Mesothelial cell of epicardium (in vitro differentiated cells): ENCODE measurements around the gene GRIP1. TPM values are rescaled to one million over a fixed set of nuclear protein-coding genes. Genes with fewer than 3 reads are reported as not detected.

Source experiments
- DNase-seq, 2 experiments: peaks; one replicate each; pipeline ENCODE4 v3.0.0; 2021; ENCODE audit warnings: low spot score in 2 of 2; ENCODE audit not compliant: unreplicated experiment in 2 of 2
- H3K27ac Mint-ChIP-seq: 2 replicates; pipeline ENCODE4 v1.8.0; 2021; ENCODE audit warnings: mixed read lengths
- H3K27me3 Mint-ChIP-seq: 2 replicates; pipeline ENCODE4 v1.8.0; 2021; ENCODE audit warnings: low read depth, mixed read lengths
- H3K36me3 Mint-ChIP-seq: 2 replicates; pipeline ENCODE4 v1.8.0; 2021; ENCODE audit warnings: mixed read lengths
- H3K4me1 Mint-ChIP-seq: 2 replicates; pipeline ENCODE4 v1.8.0; 2021; ENCODE audit warnings: mixed read lengths
- H3K4me3 Mint-ChIP-seq: 2 replicates; pipeline ENCODE4 v1.8.0; 2021; ENCODE audit warnings: mild to moderate bottlenecking, moderate library complexity, mixed read lengths
- H3K9me3 Mint-ChIP-seq: 2 replicates; pipeline ENCODE4 v1.8.0; 2021; ENCODE audit warnings: mixed read lengths
- CTCF ChIP-seq: fragments of 200-600 bp; sonication (generic); IDR thresholded peaks from one replicate; pipeline ENCODE4 v1.5.0; 2021; ENCODE audit warnings: antibody characterized with exemption; ENCODE audit not compliant: unreplicated experiment
- total RNA-seq: library from RNA; stranded (reverse); gene quantifications from 3 replicates; pipeline ENCODE4 v1.2.1, GENCODE V29; 2021

Gene GRIP1
- total RNA-seq, 1 donor from 2014 or later, result 89.3 TPM

GRCh38 chr12:66459944-66460482, 218.9 kb downstream of the GRIP1 start:
- H3K9me3 Mint-ChIP-seq, result no peaks in the 10 kb centered on the region
- H3K27me3 Mint-ChIP-seq, result no peaks in the 10 kb centered on the region
- H3K4me3 Mint-ChIP-seq, result no peak overlapping the region
- no peak for DNase-seq
- H3K36me3 Mint-ChIP-seq, result peaks cover 13% of the 10 kb centered on the region
- no peak overlapping the region for H3K27ac Mint-ChIP-seq
- no peak for TF ChIP-seq CTCF
- peaks cover 4% of the 10 kb centered on the region for H3K4me1 Mint-ChIP-seq

GRCh38 chr12:66456612-66457011, 222.3 kb downstream of the GRIP1 start:
- no peak for DNase-seq
- Mint-ChIP-seq H3K4me1 (peaks cover 4% of the 10 kb centered on the region), H3K9me3 (no peaks in the 10 kb centered on the region), H3K4me3 (no peak overlapping the region), H3K27me3 (no peaks in the 10 kb centered on the region), H3K36me3 (peaks cover 21% of the 10 kb centered on the region), H3K27ac (no peak overlapping the region)
- no peak for TF ChIP-seq CTCF

- H3K4me1 Mint-ChIP-seq, result peaks cover 4% of the 10 kb centered on the region
- no peak for DNase-seq
- H3K4me3 Mint-ChIP-seq, result no peak overlapping the region
- no peak overlapping the region for H3K27ac Mint-ChIP-seq
- H3K36me3 Mint-ChIP-seq, result peaks cover 21% of the 10 kb centered on the region
- TF ChIP-seq CTCF, result no peak
- no peaks in the 10 kb centered on the region for H3K27me3 Mint-ChIP-seq
- no peaks in the 10 kb centered on the region for H3K9me3 Mint-ChIP-seq
Observed at GRCh38 chr12:66453844-66454243, 225.0 kb downstream of the GRIP1 start.

- Mint-ChIP-seq H3K27ac (no peak overlapping the region), H3K4me1 (peaks cover 4% of the 10 kb centered on the region), H3K9me3 (no peaks in the 10 kb centered on the region), H3K36me3 (peaks cover 19% of the 10 kb centered on the region), H3K4me3 (no peak overlapping the region), H3K27me3 (no peaks in the 10 kb centered on the region)
- TF ChIP-seq CTCF, result no peak
- DNase-seq, result no peak
Observed at GRCh38 chr12:66453120-66453519, 225.8 kb downstream of the GRIP1 start.

GRCh38 chr12:66449531-66449930, 229.3 kb downstream of the GRIP1 start:
- Mint-ChIP-seq H3K4me1 (no peaks in the 10 kb centered on the region), H3K27me3 (no peaks in the 10 kb centered on the region), H3K9me3 (no peaks in the 10 kb centered on the region), H3K27ac (no peak overlapping the region), H3K36me3 (peaks cover 7% of the 10 kb centered on the region), H3K4me3 (no peak overlapping the region)
- TF ChIP-seq CTCF, result no peak
- no peak for DNase-seq

- no peak for TF ChIP-seq CTCF
- Mint-ChIP-seq H3K4me3 (no peak overlapping the region), H3K9me3 (no peaks in the 10 kb centered on the region), H3K27ac (no peak overlapping the region), H3K4me1 (no peaks in the 10 kb centered on the region), H3K27me3 (no peaks in the 10 kb centered on the region), H3K36me3 (peaks cover 7% of the 10 kb centered on the region)
- DNase-seq, result no peak
Observed at GRCh38 chr12:66447643-66448042, 231.2 kb downstream of the GRIP1 start.
